Loucy (cell line): ENCODE data around the gene PUSL1.

Experiments
- H2AFZ ChIP-seq: fragments of 200-600 bp; sonication (generic); 2 replicates; pipeline ENCODE4 v1.6.0; 2016; ENCODE audit warnings: antibody characterized with exemption, mild to moderate bottlenecking, low read length, moderate library complexity
- H3F3A ChIP-seq: fragments of 200-600 bp; 2 replicates; pipeline ENCODE4 v1.6.0; 2016; ENCODE audit warnings: antibody characterized with exemption, low read depth, mild to moderate bottlenecking
- H3K27me3 ChIP-seq: fragments of 200-600 bp; sonication (generic); 2 replicates; pipeline ENCODE4 v1.6.1; 2014; ENCODE audit warnings: low read length, mild to moderate bottlenecking; ENCODE audit not compliant: insufficient read depth, poor library complexity, severe bottlenecking
- H3K36me3 ChIP-seq: fragments of 200-600 bp; sonication (generic); 2 replicates; pipeline ENCODE4 v1.6.1; 2016; ENCODE audit warnings: low read length; ENCODE audit not compliant: insufficient read depth
- H3K4me1 ChIP-seq: fragments of 200-600 bp; sonication (generic); 2 replicates; pipeline ENCODE4 v1.5.1; 2014; ENCODE audit warnings: low read length, mild to moderate bottlenecking; ENCODE audit not compliant: insufficient read depth, poor library complexity, severe bottlenecking
- H3K4me2 ChIP-seq: fragments of 200-600 bp; sonication (generic); 2 replicates; pipeline ENCODE4 v1.6.0; 2014; ENCODE audit warnings: antibody characterized with exemption, low read length, low read depth, mild to moderate bottlenecking; ENCODE audit not compliant: poor library complexity, severe bottlenecking
- H3K4me3 ChIP-seq: fragments of 200-600 bp; sonication (generic); 2 replicates; pipeline ENCODE4 v1.5.1; 2014; ENCODE audit warnings: low read length, mild to moderate bottlenecking, mixed read lengths; ENCODE audit not compliant: poor library complexity, severe bottlenecking
- H3K79me2 ChIP-seq: fragments of 200-600 bp; sonication (generic); 2 replicates; pipeline ENCODE4 v1.6.1; 2014; ENCODE audit warnings: low read length; ENCODE audit not compliant: insufficient read depth
- H3K9ac ChIP-seq: fragments of 200-600 bp; sonication (generic); 2 replicates; pipeline ENCODE4 v1.6.0; 2014; ENCODE audit warnings: mild to moderate bottlenecking, low read depth, low read length, moderate library complexity; ENCODE audit not compliant: poor library complexity, severe bottlenecking
- H3K9me2 ChIP-seq: fragments of 200-600 bp; sonication (generic); replicated peaks from 2 replicates; pipeline ENCODE4 v1.6.1; 2016; ENCODE audit warnings: low read depth, low read length, mixed read lengths
- H3K9me3 ChIP-seq: fragments of 200-600 bp; sonication (generic); 2 replicates; pipeline ENCODE4 v1.6.1; 2014; ENCODE audit warnings: mild to moderate bottlenecking, antibody characterized with exemption, low read length, low read depth; ENCODE audit not compliant: insufficient read depth
- H4K20me1 ChIP-seq: fragments of 200-600 bp; sonication (generic); 2 replicates; pipeline ENCODE4 v1.6.0; 2014; ENCODE audit warnings: antibody characterized with exemption, low read length, mild to moderate bottlenecking; ENCODE audit not compliant: insufficient read depth, poor library complexity, severe bottlenecking
- CTCF ChIP-seq: fragments of 200-600 bp; sonication (generic); conservative IDR thresholded peaks from 2 replicates; pipeline ENCODE4 v1.5.1; 2014; ENCODE audit warnings: mild to moderate bottlenecking, antibody characterized with exemption, low read length
- EZH2phosphoT487 ChIP-seq: fragments of 200-600 bp; IDR thresholded peaks from 2 replicates; pipeline ENCODE4 v1.6.1; 2018; ENCODE audit warnings: antibody characterized with exemption, mild to moderate bottlenecking, moderate library complexity, borderline replicate concordance

The PUSL1 gene

GRCh38 chr1:1298861-1299685 lies 9.3 kb upstream of the PUSL1 start:
- Histone ChIP-seq H3K4me3 (no peak overlapping the region), H3K9me3 (no peaks in the 10 kb centered on the region), H3F3A (no peaks in the 10 kb centered on the region), H4K20me1 (peaks cover 10% of the 10 kb centered on the region), H3K4me2 (no peak overlapping the region), H2AFZ (no peak overlapping the region), H3K4me1 (no peaks in the 10 kb centered on the region), H3K9me2 (no peaks in the 10 kb centered on the region), H3K27me3 (no peaks in the 10 kb centered on the region), H3K9ac (no peak overlapping the region), H3K36me3 (no peaks in the 10 kb centered on the region), H3K79me2 (no peaks in the 10 kb centered on the region; the same call in 1 of the 2 replicates)
- no peak for TF ChIP-seq EZH2phosphoT487
- no peak for TF ChIP-seq CTCF

- Histone ChIP-seq H3K4me1 (no peaks in the 10 kb centered on the region), H3K36me3 (no peaks in the 10 kb centered on the region), H3K9ac (no peak overlapping the region), H3K9me3 (no peaks in the 10 kb centered on the region), H4K20me1 (peaks cover 10% of the 10 kb centered on the region), H3K9me2 (no peaks in the 10 kb centered on the region), H3F3A (no peaks in the 10 kb centered on the region), H3K4me3 (no peak overlapping the region), H3K79me2 (no peaks in the 10 kb centered on the region; the same call in 1 of the 2 replicates), H3K4me2 (no peak overlapping the region), H2AFZ (no peak overlapping the region), H3K27me3 (no peaks in the 10 kb centered on the region)
- TF ChIP-seq EZH2phosphoT487 = no peak
- TF ChIP-seq CTCF = peak; percentile 58
Observed at GRCh38 chr1:1299686-1300351, 8.6 kb upstream of the PUSL1 start.

- peaks cover 4% of the 10 kb centered on the region for H3K4me1 ChIP-seq
- no peaks in the 10 kb centered on the region; the same call in 1 of the 2 replicates for H3K79me2 ChIP-seq
- H3K9me3 ChIP-seq = no peaks in the 10 kb centered on the region
- no peaks in the 10 kb centered on the region for H3F3A ChIP-seq
- H2AFZ ChIP-seq = no peak overlapping the region
- no peak overlapping the region for H3K4me2 ChIP-seq
- no peaks in the 10 kb centered on the region for H3K36me3 ChIP-seq
- H3K4me3 ChIP-seq = no peak overlapping the region
- TF ChIP-seq EZH2phosphoT487 (no peak), CTCF (0 out of 2 replicates have a peak, but pooled peaks have one; percentile 16)
- peaks cover 15% of the 10 kb centered on the region for H4K20me1 ChIP-seq
- no peaks in the 10 kb centered on the region for H3K9me2 ChIP-seq
- no peak overlapping the region for H3K9ac ChIP-seq
- no peaks in the 10 kb centered on the region for H3K27me3 ChIP-seq
Observed at GRCh38 chr1:1300352-1300739, 8.1 kb upstream of the PUSL1 start.
